ENCODE measurements around the gene ANXA6.

Gene ANXA6

GRCh38 chr5:151137067-151137825, 20.3 kb downstream of the ANXA6 start:
- no peak for TF ChIP-seq ZNF274 (IDR thresholded peaks at IDR 0.05; ENCODE audit: low read depth, low read length)

GRCh38 chr5:151134228-151134627, 23.4 kb downstream of the ANXA6 start:
- no peak for TF ChIP-seq ZNF274 (IDR thresholded peaks at IDR 0.05; ENCODE audit: low read depth, low read length)
- peak overlapping the region; percentile 6; the same call in 1 of the 2 replicates for H3K4me3 ChIP-seq (ENCODE audit: low read length)

More at GRCh38 chr5:151137067-151137825, 20.3 kb downstream of the ANXA6 start:
- no peak overlapping the region for H3K4me3 ChIP-seq (ENCODE audit: low read length)

- no peak overlapping the region for H3K4me3 ChIP-seq (ENCODE audit: low read length)
- TF ChIP-seq ZNF274 (IDR thresholded peaks at IDR 0.05; ENCODE audit: low read depth, low read length): no peak
Measured at GRCh38 chr5:151132963-151133362, 24.6 kb downstream of the ANXA6 start.

- no peak for TF ChIP-seq ZNF274 (IDR thresholded peaks at IDR 0.05; ENCODE audit: low read depth, low read length)
- H3K4me3 ChIP-seq (ENCODE audit: low read length): no peak overlapping the region
Measured at GRCh38 chr5:151130922-151131891, 26.4 kb downstream of the ANXA6 start.

- no peak overlapping the region for H3K4me3 ChIP-seq (ENCODE audit: low read length)
- TF ChIP-seq ZNF274 (IDR thresholded peaks at IDR 0.05; ENCODE audit: low read depth, low read length): no peak
Measured at GRCh38 chr5:151130235-151130921, 27.2 kb downstream of the ANXA6 start.

- no peak for TF ChIP-seq ZNF274 (IDR thresholded peaks at IDR 0.05; ENCODE audit: low read depth, low read length)
Measured at GRCh38 chr5:151128817-151129216, 28.8 kb downstream of the ANXA6 start.

GRCh38 chr5:151127926-151128325, 29.7 kb downstream of the ANXA6 start:
- H3K4me3 ChIP-seq (ENCODE audit: low read length): no peak overlapping the region
- no peak for TF ChIP-seq ZNF274 (IDR thresholded peaks at IDR 0.05; ENCODE audit: low read depth, low read length)

More at GRCh38 chr5:151128817-151129216, 28.8 kb downstream of the ANXA6 start:
- H3K4me3 ChIP-seq (ENCODE audit: low read length): no peak overlapping the region

GRCh38 chr5:151126199-151126645, 31.4 kb downstream of the ANXA6 start:
- TF ChIP-seq ZNF274 (IDR thresholded peaks at IDR 0.05; ENCODE audit: low read depth, low read length): no peak

GRCh38 chr5:151125421-151125820, 32.2 kb downstream of the ANXA6 start:
- H3K4me3 ChIP-seq (ENCODE audit: low read length): no peak overlapping the region; the same call in 1 of the 2 replicates
- no peak for TF ChIP-seq ZNF274 (IDR thresholded peaks at IDR 0.05; ENCODE audit: low read depth, low read length)

More at GRCh38 chr5:151126199-151126645, 31.4 kb downstream of the ANXA6 start:
- H3K4me3 ChIP-seq (ENCODE audit: low read length): no peak overlapping the region

GRCh38 chr5:151123897-151124751, 33.5 kb downstream of the ANXA6 start:
- H3K4me3 ChIP-seq (ENCODE audit: low read length): no peak overlapping the region; the same call in 1 of the 2 replicates
- TF ChIP-seq ZNF274 (IDR thresholded peaks at IDR 0.05; ENCODE audit: low read depth, low read length): no peak

GRCh38 chr5:151122828-151123227, 34.8 kb downstream of the ANXA6 start:
- TF ChIP-seq ZNF274 (IDR thresholded peaks at IDR 0.05; ENCODE audit: low read depth, low read length): no peak
- no peak overlapping the region for H3K4me3 ChIP-seq (ENCODE audit: low read length)

GRCh38 chr5:151121665-151122064, 35.9 kb downstream of the ANXA6 start:
- TF ChIP-seq ZNF274 (IDR thresholded peaks at IDR 0.05; ENCODE audit: low read depth, low read length): no peak
- no peak overlapping the region for H3K4me3 ChIP-seq (ENCODE audit: low read length)

- no peak overlapping the region for H3K4me3 ChIP-seq (ENCODE audit: low read length)
- TF ChIP-seq ZNF274 (IDR thresholded peaks at IDR 0.05; ENCODE audit: low read depth, low read length): no peak
Measured at GRCh38 chr5:151121095-151121494, 36.5 kb downstream of the ANXA6 start.

Data from GM08714 (cell line).